Vagina (tissue), 2 donors: ENCODE data around the gene NAT8L.

ENCODE experiments used
- CTCF ChIP-seq, 3 experiments: fragments of 450-650 bp in 2 of 3; fragments of 200-600 bp in 1 of 3; sonication (generic) in 1 of 3; IDR thresholded peaks; one replicate each; pipeline ENCODE4 v1.5.1; 2017 to 2019; ENCODE audit warnings: antibody characterized with exemption in 3 of 3, mild to moderate bottlenecking in 2 of 3, moderate library complexity in 2 of 3
- POLR2A ChIP-seq, 2 donors: fragments of 450-650 bp; IDR thresholded peaks; one replicate each; pipeline ENCODE4 v1.6.1; 2017; ENCODE audit warnings: antibody characterized with exemption in 2 of 2, mild to moderate bottlenecking in 2 of 2, moderate library complexity in 2 of 2

GRCh38 chr4:2045518-2045951, 13.6 kb upstream of the NAT8L start:
- TF ChIP-seq CTCF (IDR thresholded peaks at IDR 0.05) (no peak), POLR2A (IDR thresholded peaks at IDR 0.05) (no peak)
